HepG2 (cell line): Measurements from ENCODE around the gene EPHA6. TPM values are rescaled to one million over a fixed set of nuclear protein-coding genes. Genes with fewer than 3 reads are reported as not detected.

Experiments used
- ATAC-seq: fragments of 200-7000 bp; cut with Tn5 transposase; 3 replicates; pipeline ENCODE4 v1.9.1; 2020; ENCODE audit warnings: mild to moderate bottlenecking, moderate library complexity
- BruUV-seq: library from RNA; stranded (reverse); fragments of 400-500 nt; replicated peaks from 2 replicates; lab custom pipeline; 2021; lab: Mats Ljungman, UMichigan
- CTCF ChIA-PET: fragments of 300-600 bp; formaldehyde crosslinking; extraction: SDS; loops from one replicate; lab custom pipeline; 2021; ENCODE audit warnings: low total read pairs, inconsistent platforms, low intra/inter-chr PET ratio; lab: Yijun Ruan, JAX
- POLR2A ChIA-PET: fragments of 350-600 bp; sonication (Branson Sonifier 250); formaldehyde crosslinking; loops from one replicate; lab custom pipeline; 2020; ENCODE audit warnings: antibody characterized with exemption, inconsistent platforms; lab: Yijun Ruan, JAX
- DNase-seq: peaks from one replicate; pipeline ENCODE4 v3.0.0-alpha.2; 2015; ENCODE audit warnings: low spot score
- FAIRE-seq: peaks from 3 replicates; lab custom pipeline; 2011; peaks lifted over from hg19 to GRCh38; lab: Jason Lieb, UNC
- H2AFZ ChIP-seq: one replicate; pipeline ENCODE4 v1.6.1; 2011; ENCODE audit warnings: low read length, inconsistent platforms
- H3K27ac ChIP-seq: fragments of 300-600 bp; 3 replicates; pipeline ENCODE4 v1.8.0; 2011; ENCODE audit warnings: mixed run types, mild to moderate bottlenecking, mixed read lengths, low read length, inconsistent platforms; ENCODE audit not compliant: insufficient read depth; ENCODE audit errors: extremely low read length
- H3K27me3 ChIP-seq, 2 experiments: fragments of 200-600 bp in 1 of 2; 2 replicates in 1 of 2; 3 replicates in 1 of 2; pipeline versions ENCODE4 v1.6.0 to v1.8.0; 2011; ENCODE audit warnings: low read length in 2 of 2, mild to moderate bottlenecking in 2 of 2, moderate library complexity in 2 of 2, inconsistent platforms in 1 of 2; ENCODE audit not compliant: insufficient read depth in 2 of 2, control insufficient read depth in 1 of 2
- H3K36me3 ChIP-seq, 2 experiments: fragments of 200-600 bp in 1 of 2; replicated peaks in 1 of 2; 2 replicates in 1 of 2; 3 replicates in 1 of 2; pipeline versions ENCODE4 v1.5.1 to v1.8.0; 2011; ENCODE audit warnings: low read length in 2 of 2, inconsistent platforms in 1 of 2; ENCODE audit not compliant: insufficient read depth in 2 of 2, control insufficient read depth in 1 of 2
- H3K4me1 ChIP-seq: 2 replicates; pipeline ENCODE4 v1.5.1; 2012; ENCODE audit warnings: low read length, inconsistent platforms; ENCODE audit not compliant: insufficient read depth
- H3K4me2 ChIP-seq: 2 replicates; pipeline ENCODE4 v1.6.0; 2011; ENCODE audit warnings: low read depth, low read length, inconsistent platforms
- H3K4me3 ChIP-seq, 3 experiments: fragments of 200-600 bp in 1 of 3; sonication (generic), shearing (Covaris generic) in 1 of 3; replicated peaks in 1 of 3; 2 replicates each; pipeline ENCODE4 v1.5.1; 2011 to 2016; ENCODE audit warnings: low read length in 3 of 3, inconsistent platforms in 2 of 3, low read depth in 2 of 3, mild to moderate bottlenecking in 2 of 3, control low read depth in 1 of 3, mixed read lengths in 1 of 3; ENCODE audit not compliant: insufficient read depth in 1 of 3
- H3K79me2 ChIP-seq: one replicate; pipeline ENCODE4 v1.6.1; 2011; ENCODE audit warnings: low read length, inconsistent platforms; ENCODE audit not compliant: insufficient read depth
- H3K9ac ChIP-seq: 2 replicates; pipeline ENCODE4 v1.6.0; 2011; ENCODE audit warnings: mild to moderate bottlenecking, low read depth, low read length, inconsistent platforms; ENCODE audit not compliant: insufficient read depth
- H3K9me3 ChIP-seq: 2 replicates; pipeline ENCODE4 v1.5.1; 2012; ENCODE audit warnings: mild to moderate bottlenecking, low read length
- H4K20me1 ChIP-seq: 2 replicates; pipeline ENCODE4 v1.6.0; 2011; ENCODE audit warnings: inconsistent platforms, mild to moderate bottlenecking, low read length, moderate library complexity; ENCODE audit not compliant: insufficient read depth
- ATF4 ChIP-seq, 2 experiments: fragments of 450-650 bp in 1 of 2; sonication (generic) in 1 of 2; formaldehyde crosslinking; IDR thresholded peaks; 2 replicates each; pipeline versions ENCODE4 v1.5.0 to v1.8.0; 2020 to 2022; ENCODE audit warnings: mild to moderate bottlenecking in 1 of 2, missing genetic modification reagents in 1 of 2
- BATF2 ChIP-seq: sonication (generic); formaldehyde crosslinking; IDR thresholded peaks from 2 replicates; pipeline ENCODE4 v1.8.0; 2022; ENCODE audit warnings: mild to moderate bottlenecking, missing genetic modification reagents, moderate library complexity
- GATAD1 ChIP-seq: IDR thresholded peaks from 2 replicates; pipeline ENCODE4 v1.6.1; 2016; ENCODE audit warnings: missing genetic modification reagents, missing compliant biosample characterization
- GMEB2 ChIP-seq: IDR thresholded peaks from 2 replicates; pipeline ENCODE4 v1.6.1; 2016; ENCODE audit warnings: missing biosample characterization, missing genetic modification reagents, low read depth
- HIC2 ChIP-seq: sonication (generic); formaldehyde crosslinking; IDR thresholded peaks from 2 replicates; pipeline ENCODE4 v1.9.0; 2022; ENCODE audit warnings: low read depth, missing genetic modification reagents
- NAIF1 ChIP-seq: sonication (generic); formaldehyde crosslinking; IDR thresholded peaks from 2 replicates; pipeline ENCODE4 v1.5.0; 2020; ENCODE audit warnings: mild to moderate bottlenecking, missing genetic modification reagents, borderline replicate concordance
- POLR2AphosphoS2 ChIP-seq: IDR thresholded peaks from 2 replicates; pipeline ENCODE4 v1.6.1; 2011; ENCODE audit warnings: low read depth, low read length, improper control_type of control experiment
- SMAD3 ChIP-seq: sonication (generic); formaldehyde crosslinking; IDR thresholded peaks from 2 replicates; pipeline ENCODE4 v1.4.0; 2020; ENCODE audit warnings: missing genetic modification reagents
- ZNF333 ChIP-seq: sonication (generic); formaldehyde crosslinking; IDR thresholded peaks from 2 replicates; pipeline ENCODE4 v1.4.0; 2020; ENCODE audit warnings: mild to moderate bottlenecking, missing genetic modification reagents, borderline replicate concordance
- ZNF660 ChIP-seq: sonication (generic); formaldehyde crosslinking; IDR thresholded peaks from 2 replicates; pipeline ENCODE4 v1.5.1; 2020; ENCODE audit warnings: mild to moderate bottlenecking, low read depth, missing genetic modification reagents, borderline replicate concordance
- ZNF749 ChIP-seq: sonication (generic); formaldehyde crosslinking; IDR thresholded peaks from 2 replicates; pipeline ENCODE4 v1.8.0; 2022; ENCODE audit warnings: mild to moderate bottlenecking, missing genetic modification reagents, moderate library complexity, borderline replicate concordance
- WGBS: methylation state at CpG from one replicate; pipeline ENCODE4 v1.1.6; 2017; ENCODE audit warnings: low lambda C conversion rate; 5-methylcytosine and 5-hydroxymethylcytosine counted together
- in situ Hi-C: cut with HindIII; loops from 2 replicates; pipeline ENCODE4 v1.10.0; 2017; ENCODE audit warnings: low pct_unique_long_range_greater_than_20kb; ENCODE audit not compliant: extremely low pct_ligation_motif_present
- intact Hi-C: fragments of 100-400 bp; cut with micrococcal nuclease; formaldehyde crosslinking; loops from one replicate; pipeline ENCODE4 v1.10.0; 2022; ENCODE audit not compliant: unreplicated experiment
- polyA plus RNA-seq, 8 experiments: library from polyadenylated mRNA; depleted of rRNA in 3 of 8; stranded (reverse) in 7 of 8; unstranded in 1 of 8; fragments of >200 nt; fragmentation: Illumina TruSeq in 4 of 8; extraction: Trizol in 4 of 8; gene quantifications; 2 replicates each; pipeline versions ENCODE4 v1.2.1 to v1.2.3, GENCODE V29; 2011 to 2016; ENCODE audit warnings: low read depth in 4 of 8, missing spikeins in 1 of 8, mixed read lengths in 1 of 8; ENCODE audit not compliant: insufficient read depth in 1 of 8
- total RNA-seq, 5 experiments: library from RNA; depleted of rRNA; stranded (reverse); fragments of >200 nt; fragmentation: Illumina TruSeq; extraction: Trizol; gene quantifications; 2 replicates each; pipeline ENCODE4 v1.2.3, GENCODE V29; 2016; ENCODE audit warnings: low read depth in 1 of 5
- TF ChIP-seq, protein P1 (sequence below): sonication (generic); formaldehyde crosslinking; IDR thresholded peaks from 2 replicates; pipeline ENCODE4 v1.8.0; 2022; ENCODE audit warnings: mild to moderate bottlenecking, missing genetic modification reagents, borderline replicate concordance

EPHA6 gene
- total and polyA plus RNA-seq, 2 of the 13 experiments (the other 11 are each of a cell fraction or from before 2014, with no cell fraction given) = not detected

DNA sequence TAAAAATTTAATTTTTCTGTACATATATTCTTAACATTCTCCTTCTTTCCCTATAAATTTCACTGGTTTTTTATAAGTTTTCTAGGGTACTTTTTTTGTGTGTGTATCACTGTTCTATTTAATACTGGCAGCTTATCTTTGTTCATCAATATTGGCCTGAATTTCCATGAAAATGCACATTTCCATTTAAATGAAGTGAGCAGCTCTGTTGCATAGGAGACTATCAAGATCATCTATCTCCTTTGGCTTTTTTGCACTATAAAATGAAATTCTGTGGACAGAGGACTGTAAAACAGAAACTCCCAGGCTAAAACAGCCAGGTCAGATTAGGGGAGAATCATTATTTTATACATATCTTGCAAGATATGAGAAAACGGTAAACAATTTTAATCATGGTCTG, 673.2 kb downstream of the EPHA6 start (continued):
- TF ChIP-seq ZNF333 (CRISPR knock-in tag) = no peak

GRCh38 chr3:97488741-97489140, 674.3 kb downstream of the EPHA6 start:
- intact Hi-C loops (no loop called here), in situ Hi-C loops (no loop called here)
- H3K4me1 ChIP-seq = no peaks in the 10 kb centered on the region
- H3K4me2 ChIP-seq = no peak overlapping the region
- H3K27ac ChIP-seq = no peak overlapping the region
- POLR2A ChIA-PET = no interaction called here
- BruUV-seq = no TSS peak
- no peaks in the 10 kb centered on the region for H3K9me3 ChIP-seq
- H3K27me3 ChIP-seq = no peaks in the 10 kb centered on the region
- no peaks in the 10 kb centered on the region for H4K20me1 ChIP-seq
- CTCF ChIA-PET = no interaction called here
- H3K36me3 ChIP-seq = no peaks in the 10 kb centered on the region
- H3K4me3 ChIP-seq = no peak overlapping the region
- H3K9ac ChIP-seq = no peak overlapping the region
- no peak for ATAC-seq
- no peak overlapping the region for H2AFZ ChIP-seq
- FAIRE-seq = no peak
- DNase-seq = no peak
- WGBS = 9% methylated on average over 1 of the region's 1 CpG
- no peaks in the 10 kb centered on the region for H3K79me2 ChIP-seq
- TF ChIP-seq, protein P1, sequence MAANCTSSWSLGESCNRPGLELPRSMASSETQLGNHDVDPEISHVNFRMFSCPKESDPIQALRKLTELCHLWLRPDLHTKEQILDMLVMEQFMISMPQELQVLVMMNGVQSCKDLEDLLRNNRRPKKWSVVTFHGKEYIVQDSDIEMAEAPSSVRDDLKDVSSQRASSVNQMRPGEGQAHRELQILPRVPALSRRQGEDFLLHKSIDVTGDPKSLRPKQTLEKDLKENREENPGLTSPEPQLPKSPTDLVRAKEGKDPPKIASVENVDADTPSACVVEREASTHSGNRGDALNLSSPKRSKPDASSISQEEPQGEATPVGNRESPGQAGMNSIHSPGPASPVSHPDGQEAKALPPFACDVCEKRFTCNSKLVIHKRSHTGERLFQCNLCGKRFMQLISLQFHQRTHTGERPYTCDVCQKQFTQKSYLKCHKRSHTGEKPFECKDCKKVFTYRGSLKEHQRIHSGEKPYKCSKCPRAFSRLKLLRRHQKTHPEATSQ (CRISPR knock-in tag) = no peak
- TF ChIP-seq NAIF1 (CRISPR knock-in tag) (no peak), HIC2 (CRISPR knock-in tag) (no peak), GMEB2 (no peak), SMAD3 (CRISPR knock-in tag) (no peak), ZNF749 (CRISPR knock-in tag) (no peak), ATF4 (CRISPR knock-in tag; IDR thresholded peaks at IDR 0.05) (no peak), GATAD1 (no peak), ZNF660 (CRISPR knock-in tag) (no peak), BATF2 (CRISPR knock-in tag) (no peak), POLR2AphosphoS2 (no peak)
